ENCODE data around the gene SMAD9.
"Not testable (repeated sequence)": the region's sequence is repeated elsewhere in the genome, so short reads cannot be mapped to it uniquely, and the experiment has no call there.

Gene SMAD9

GRCh38 chr13:36910545-36910944 is 9.5 kb downstream of the SMAD9 start:
- no peak for DNase-seq

- no peak for DNase-seq
These were observed 12.2 kb downstream of the SMAD9 start for GRCh38 chr13:36907821-36908220.

GRCh38 chr13:36907266-36907665 is 12.8 kb downstream of the SMAD9 start:
- DNase-seq: no peak

GRCh38 chr13:36905944-36906343 is 14.1 kb downstream of the SMAD9 start:
- no peak for DNase-seq

GRCh38 chr13:36903925-36904595 is 16.0 kb downstream of the SMAD9 start:
- no peak for DNase-seq

GRCh38 chr13:36897054-36897616 is 22.9 kb downstream of the SMAD9 start:
- no peak for DNase-seq

- no peak for DNase-seq
These were observed 28.3 kb downstream of the SMAD9 start for GRCh38 chr13:36891752-36892151.

- DNase-seq: no peak
These were observed 31.4 kb downstream of the SMAD9 start for GRCh38 chr13:36888645-36889044.

GRCh38 chr13:36887758-36888521 is 32.1 kb downstream of the SMAD9 start:
- no peak for DNase-seq

GRCh38 chr13:36885901-36886300 is 34.1 kb downstream of the SMAD9 start:
- no peak for DNase-seq

GRCh38 chr13:36884235-36884634 is 35.8 kb downstream of the SMAD9 start:
- no peak for DNase-seq

GRCh38 chr13:36883824-36884223 is 36.2 kb downstream of the SMAD9 start:
- no peak for DNase-seq

- not testable (repeated sequence) for DNase-seq
These were observed 36.6 kb downstream of the SMAD9 start for GRCh38 chr13:36883392-36883791.

GRCh38 chr13:36882829-36883390 is 37.1 kb downstream of the SMAD9 start:
- DNase-seq: no peak

- no peak for DNase-seq
These were observed 39.1 kb downstream of the SMAD9 start for GRCh38 chr13:36880961-36881360.

- DNase-seq: no peak
These were observed 40.7 kb downstream of the SMAD9 start for GRCh38 chr13:36879218-36879938.

GRCh38 chr13:36875961-36876360 is 44.1 kb downstream of the SMAD9 start:
- no peak for DNase-seq

GRCh38 chr13:36875431-36875830 is 44.6 kb downstream of the SMAD9 start:
- no peak for DNase-seq

GRCh38 chr13:36872621-36873020 is 47.4 kb downstream of the SMAD9 start:
- no peak for DNase-seq

GRCh38 chr13:36870050-36870692 is 49.9 kb downstream of the SMAD9 start:
- DNase-seq: no peak

- DNase-seq: no peak
These were observed 53.8 kb downstream of the SMAD9 start for GRCh38 chr13:36866232-36866631.

- DNase-seq: no peak
These were observed 54.8 kb downstream of the SMAD9 start for GRCh38 chr13:36865265-36865664.

- DNase-seq: no peak
These were observed 57.3 kb downstream of the SMAD9 start for GRCh38 chr13:36862722-36863121.

Data from CD4-positive, alpha-beta T cell treated with Interleukin-6 for 4 hours (primary cell).